Measurements from ENCODE around the gene CAND2. TPM values are rescaled to one million over a fixed set of nuclear protein-coding genes. Genes with fewer than 3 reads are reported as not detected.
A peak's percentile ranks its signal among the peaks of the same experiment; 100 is the strongest.

The CAND2 gene
- total RNA-seq, 1 donor from 2014 or later, result 14.0 TPM

DNA sequence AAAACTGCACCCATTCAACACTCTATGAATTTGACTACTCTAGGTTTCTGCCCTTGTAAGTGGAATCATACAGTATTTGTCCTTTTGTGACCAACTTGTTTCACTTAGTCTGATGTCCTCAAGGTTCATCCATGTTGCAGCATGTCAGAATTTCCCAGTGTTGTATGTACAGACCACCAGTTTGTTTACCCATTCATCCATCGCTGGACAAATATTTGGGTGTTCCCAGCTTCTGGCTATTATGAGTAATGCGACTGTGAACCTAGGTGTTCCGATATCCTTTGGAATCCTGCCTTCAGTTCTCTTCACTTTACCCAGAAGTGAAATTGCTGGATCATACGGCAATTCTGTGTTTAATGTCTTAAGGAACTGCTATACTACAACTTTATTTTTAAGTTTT is 32.3 kb downstream of the CAND2 start:
- no peaks in the 10 kb centered on the region for H3K9me3 Mint-ChIP-seq
- no peak overlapping the region for H3K4me3 Mint-ChIP-seq
- no peaks in the 10 kb centered on the region for H3K4me1 Mint-ChIP-seq
- H3K36me3 Mint-ChIP-seq, result peaks cover 20% of the 10 kb centered on the region
- DNase-seq (ENCODE audit: low spot score in 2 of 2, unreplicated experiment in 2 of 2), result no peak
- TF ChIP-seq, protein P1, sequence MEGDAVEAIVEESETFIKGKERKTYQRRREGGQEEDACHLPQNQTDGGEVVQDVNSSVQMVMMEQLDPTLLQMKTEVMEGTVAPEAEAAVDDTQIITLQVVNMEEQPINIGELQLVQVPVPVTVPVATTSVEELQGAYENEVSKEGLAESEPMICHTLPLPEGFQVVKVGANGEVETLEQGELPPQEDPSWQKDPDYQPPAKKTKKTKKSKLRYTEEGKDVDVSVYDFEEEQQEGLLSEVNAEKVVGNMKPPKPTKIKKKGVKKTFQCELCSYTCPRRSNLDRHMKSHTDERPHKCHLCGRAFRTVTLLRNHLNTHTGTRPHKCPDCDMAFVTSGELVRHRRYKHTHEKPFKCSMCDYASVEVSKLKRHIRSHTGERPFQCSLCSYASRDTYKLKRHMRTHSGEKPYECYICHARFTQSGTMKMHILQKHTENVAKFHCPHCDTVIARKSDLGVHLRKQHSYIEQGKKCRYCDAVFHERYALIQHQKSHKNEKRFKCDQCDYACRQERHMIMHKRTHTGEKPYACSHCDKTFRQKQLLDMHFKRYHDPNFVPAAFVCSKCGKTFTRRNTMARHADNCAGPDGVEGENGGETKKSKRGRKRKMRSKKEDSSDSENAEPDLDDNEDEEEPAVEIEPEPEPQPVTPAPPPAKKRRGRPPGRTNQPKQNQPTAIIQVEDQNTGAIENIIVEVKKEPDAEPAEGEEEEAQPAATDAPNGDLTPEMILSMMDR (IDR thresholded peaks at IDR 0.05; ENCODE audit: unreplicated experiment), result no peak
- no peaks in the 10 kb centered on the region for H3K27me3 Mint-ChIP-seq (ENCODE audit: low read depth)
- H3K27ac Mint-ChIP-seq, result no peak overlapping the region

DNA sequence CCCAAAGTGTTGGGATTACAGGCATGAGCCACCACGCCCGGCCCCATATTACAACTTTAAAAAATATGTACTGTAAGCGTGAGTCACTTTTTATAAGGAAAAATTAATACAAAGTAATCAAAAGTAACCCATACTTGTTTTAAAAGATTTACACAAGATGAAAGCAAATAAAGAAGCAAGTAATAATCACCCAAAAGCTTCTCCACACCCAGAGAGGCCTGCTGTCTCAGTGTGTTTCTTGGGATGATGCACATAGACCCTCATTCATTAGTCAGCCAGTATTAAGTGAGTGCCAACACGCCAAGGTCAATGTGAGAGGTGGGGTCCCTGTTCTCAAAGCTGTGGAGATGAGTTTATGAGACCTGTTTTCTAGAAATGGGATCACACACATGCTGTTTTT is 32.9 kb downstream of the CAND2 start:
- no peak for DNase-seq (ENCODE audit: low spot score in 2 of 2, unreplicated experiment in 2 of 2)
- Mint-ChIP-seq H3K4me3 (no peak overlapping the region), H3K9me3 (no peaks in the 10 kb centered on the region), H3K4me1 (no peaks in the 10 kb centered on the region), H3K36me3 (peaks cover 22% of the 10 kb centered on the region), H3K27me3 (ENCODE audit: low read depth) (no peaks in the 10 kb centered on the region), H3K27ac (no peak overlapping the region)
- TF ChIP-seq, protein P1 (IDR thresholded peaks at IDR 0.05; ENCODE audit: unreplicated experiment), result no peak

DNA sequence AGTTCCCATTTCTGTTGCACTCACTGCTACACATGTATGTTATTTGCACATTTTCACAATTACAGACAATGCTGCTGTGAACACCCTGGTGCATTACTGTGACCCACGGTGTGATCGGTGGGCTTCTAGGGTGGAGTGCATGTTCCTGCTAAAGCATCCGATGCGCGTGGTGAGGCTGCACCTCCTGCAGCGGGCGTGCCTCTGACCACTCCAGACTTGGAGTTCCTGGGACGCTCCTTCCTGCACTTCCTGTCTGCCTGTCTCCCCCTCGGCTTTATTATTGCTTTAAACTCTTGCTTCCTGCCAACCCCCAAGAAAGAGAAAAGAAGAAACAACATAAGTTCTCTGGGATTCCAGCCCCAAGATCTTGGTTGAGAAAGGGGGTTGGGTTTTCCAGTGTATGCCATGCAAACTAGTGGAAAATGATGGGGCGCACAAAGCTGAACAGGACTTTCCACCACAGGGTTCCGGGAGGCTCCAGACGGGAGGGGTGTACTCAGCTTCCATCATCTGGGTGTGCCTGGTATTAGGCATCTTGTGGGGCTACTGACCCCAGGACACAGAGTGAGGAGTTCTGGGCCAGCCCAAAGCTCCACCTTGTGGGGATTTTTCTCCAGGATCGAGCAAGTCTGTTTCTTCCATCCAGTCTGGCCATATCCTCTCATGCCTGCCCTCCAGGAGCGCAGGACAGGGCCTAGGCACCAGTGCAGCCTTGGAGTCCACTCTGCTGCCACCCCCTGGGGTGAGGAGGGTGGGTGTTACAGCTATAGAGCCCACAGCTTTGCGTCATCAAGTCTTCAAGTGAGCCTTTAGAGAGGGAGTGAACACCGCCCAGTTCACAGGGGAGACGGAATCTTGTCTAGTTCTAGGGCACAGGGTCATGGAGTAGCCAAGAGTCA is 33.7 kb downstream of the CAND2 start:
- Mint-ChIP-seq H3K27me3 (ENCODE audit: low read depth) (no peaks in the 10 kb centered on the region), H3K36me3 (peaks cover 25% of the 10 kb centered on the region), H3K4me3 (no peak overlapping the region), H3K4me1 (no peaks in the 10 kb centered on the region), H3K27ac (no peak overlapping the region), H3K9me3 (no peaks in the 10 kb centered on the region)
- TF ChIP-seq, protein P1 (IDR thresholded peaks at IDR 0.05; ENCODE audit: unreplicated experiment), result no peak
- no peak for DNase-seq (ENCODE audit: low spot score in 2 of 2, unreplicated experiment in 2 of 2)

DNA sequence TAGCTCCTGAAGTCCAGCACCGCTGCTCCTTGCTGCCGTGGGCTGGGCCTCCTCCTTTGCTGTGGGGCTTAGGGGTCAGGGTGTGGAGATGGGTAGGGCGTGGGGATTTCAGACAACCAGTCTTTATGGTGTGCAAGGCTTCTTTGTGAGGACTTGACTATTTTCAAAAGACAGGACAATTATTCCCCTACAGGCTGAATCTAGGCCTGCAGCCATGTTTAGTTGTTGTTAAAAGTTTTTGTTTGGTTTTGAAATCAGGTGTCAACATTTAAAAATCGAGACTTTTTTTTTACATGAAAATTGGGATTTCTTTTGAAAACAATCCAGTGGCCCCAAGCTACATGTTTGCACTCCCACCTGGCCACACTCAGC is 34.3 kb downstream of the CAND2 start:
- Mint-ChIP-seq H3K4me1 (no peaks in the 10 kb centered on the region), H3K27me3 (ENCODE audit: low read depth) (no peaks in the 10 kb centered on the region), H3K36me3 (peaks cover 28% of the 10 kb centered on the region), H3K4me3 (no peak overlapping the region), H3K9me3 (no peaks in the 10 kb centered on the region), H3K27ac (peak overlapping the region; percentile 30)
- no peak for DNase-seq (ENCODE audit: low spot score in 2 of 2, unreplicated experiment in 2 of 2)
- TF ChIP-seq, protein P1 (IDR thresholded peaks at IDR 0.05; ENCODE audit: unreplicated experiment), result peak; percentile 53

DNA sequence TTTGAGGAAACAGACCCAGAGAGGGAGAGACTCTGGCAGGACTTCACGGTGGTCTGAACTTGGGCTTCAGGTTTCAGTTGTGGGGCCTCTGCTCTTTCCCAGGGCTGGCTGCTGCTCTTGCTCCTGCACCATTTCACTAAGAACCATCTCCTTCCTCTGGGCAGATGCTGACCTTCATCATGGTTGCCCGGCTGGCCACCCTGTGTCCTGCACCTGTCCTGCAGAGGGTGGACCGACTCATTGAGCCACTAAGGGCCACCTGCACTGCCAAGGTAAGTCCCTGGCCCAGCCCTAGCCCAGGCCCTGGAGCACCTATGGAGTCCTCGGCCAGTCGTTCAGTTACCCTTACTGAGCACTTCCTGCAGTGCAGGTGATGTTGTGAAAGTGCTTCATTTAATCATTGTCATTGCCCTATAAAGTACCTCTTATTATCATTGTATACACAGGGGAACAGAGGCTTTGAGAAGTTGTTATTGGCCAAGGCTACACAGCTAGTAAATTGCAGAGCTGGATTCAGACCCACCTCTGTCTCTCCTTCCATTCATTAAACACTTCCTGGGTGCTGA is 34.9 kb downstream of the CAND2 start:
- no peak for DNase-seq (ENCODE audit: low spot score in 2 of 2, unreplicated experiment in 2 of 2)
- H3K4me1 Mint-ChIP-seq, result no peaks in the 10 kb centered on the region
- TF ChIP-seq, protein P1 (IDR thresholded peaks at IDR 0.05; ENCODE audit: unreplicated experiment), result no peak
- peaks cover 31% of the 10 kb centered on the region for H3K36me3 Mint-ChIP-seq
- H3K27me3 Mint-ChIP-seq (ENCODE audit: low read depth), result no peaks in the 10 kb centered on the region
- H3K27ac Mint-ChIP-seq, result peak overlapping the region; percentile 30
- no peaks in the 10 kb centered on the region for H3K9me3 Mint-ChIP-seq
- no peak overlapping the region for H3K4me3 Mint-ChIP-seq
